Liver (tissue), 3 donors: ENCODE results near the gene ZFP3.

Source experiments
- EGR1 ChIP-seq, 2 donors: IDR thresholded peaks; 2 replicates each; pipeline ENCODE4 v1.6.1; 2016 to 2018; ENCODE audit warnings: antibody characterized with exemption in 2 of 2, low read depth in 2 of 2
- JUND ChIP-seq, 2 donors: IDR thresholded peaks; 2 replicates each; pipeline ENCODE4 v1.6.1; 2016; ENCODE audit warnings: antibody characterized with exemption in 2 of 2
- SP1 ChIP-seq: IDR thresholded peaks from 2 replicates; pipeline ENCODE4 v1.6.1; 2018; ENCODE audit warnings: antibody characterized with exemption, mild to moderate bottlenecking
- TAF1 ChIP-seq: conservative IDR thresholded peaks from 2 replicates; pipeline ENCODE4 v1.6.1; 2016; ENCODE audit warnings: antibody characterized with exemption, mild to moderate bottlenecking
- YY1 ChIP-seq: IDR thresholded peaks from 2 replicates; pipeline ENCODE4 v1.6.1; 2016; ENCODE audit warnings: antibody characterized with exemption, mild to moderate bottlenecking
- TF ChIP-seq, protein P1 (sequence below): fragments of 150-350 bp; IDR thresholded peaks from 2 replicates; pipeline ENCODE4 v1.5.1; 2017; ENCODE audit warnings: improper control_type of control experiment, low read depth, low read length; ENCODE audit not compliant: missing input control
- TF ChIP-seq, protein P2 (sequence below): IDR thresholded peaks from 2 replicates; pipeline ENCODE4 v1.6.1; 2016; ENCODE audit warnings: antibody characterized with exemption, mild to moderate bottlenecking
- donor health status: healthy.
- donor health status: healthy.

DNA sequence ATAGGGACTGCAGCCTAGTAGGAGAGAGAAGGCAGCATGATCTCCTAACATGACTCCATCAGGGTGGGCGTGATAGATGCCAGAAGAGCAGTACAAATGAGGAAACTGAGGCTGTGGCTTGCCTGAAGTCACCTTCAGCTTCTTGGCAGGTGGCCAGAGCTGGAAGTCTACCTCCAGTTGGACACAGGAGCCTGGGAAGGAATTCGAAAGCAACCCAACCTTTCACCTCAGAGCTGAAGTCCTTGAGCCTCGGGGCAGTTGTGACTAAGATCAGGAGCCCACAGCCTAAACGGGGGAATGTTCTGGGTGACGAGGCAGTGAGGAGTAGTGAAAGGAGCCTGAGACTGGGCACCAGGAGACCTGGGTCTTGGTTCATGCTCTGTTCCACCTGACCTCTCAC, 33.6 kb upstream of the ZFP3 start:
- TF ChIP-seq TAF1 (no peak), EGR1 (IDR thresholded peaks at IDR 0.05; ENCODE audit: low read depth in 2 of 2) (no peak), SP1 (no peak), JUND (IDR thresholded peaks at IDR 0.05) (no peak), YY1 (no peak)
- TF ChIP-seq, protein P1, sequence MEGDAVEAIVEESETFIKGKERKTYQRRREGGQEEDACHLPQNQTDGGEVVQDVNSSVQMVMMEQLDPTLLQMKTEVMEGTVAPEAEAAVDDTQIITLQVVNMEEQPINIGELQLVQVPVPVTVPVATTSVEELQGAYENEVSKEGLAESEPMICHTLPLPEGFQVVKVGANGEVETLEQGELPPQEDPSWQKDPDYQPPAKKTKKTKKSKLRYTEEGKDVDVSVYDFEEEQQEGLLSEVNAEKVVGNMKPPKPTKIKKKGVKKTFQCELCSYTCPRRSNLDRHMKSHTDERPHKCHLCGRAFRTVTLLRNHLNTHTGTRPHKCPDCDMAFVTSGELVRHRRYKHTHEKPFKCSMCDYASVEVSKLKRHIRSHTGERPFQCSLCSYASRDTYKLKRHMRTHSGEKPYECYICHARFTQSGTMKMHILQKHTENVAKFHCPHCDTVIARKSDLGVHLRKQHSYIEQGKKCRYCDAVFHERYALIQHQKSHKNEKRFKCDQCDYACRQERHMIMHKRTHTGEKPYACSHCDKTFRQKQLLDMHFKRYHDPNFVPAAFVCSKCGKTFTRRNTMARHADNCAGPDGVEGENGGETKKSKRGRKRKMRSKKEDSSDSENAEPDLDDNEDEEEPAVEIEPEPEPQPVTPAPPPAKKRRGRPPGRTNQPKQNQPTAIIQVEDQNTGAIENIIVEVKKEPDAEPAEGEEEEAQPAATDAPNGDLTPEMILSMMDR = no peak
- TF ChIP-seq, protein P2, sequence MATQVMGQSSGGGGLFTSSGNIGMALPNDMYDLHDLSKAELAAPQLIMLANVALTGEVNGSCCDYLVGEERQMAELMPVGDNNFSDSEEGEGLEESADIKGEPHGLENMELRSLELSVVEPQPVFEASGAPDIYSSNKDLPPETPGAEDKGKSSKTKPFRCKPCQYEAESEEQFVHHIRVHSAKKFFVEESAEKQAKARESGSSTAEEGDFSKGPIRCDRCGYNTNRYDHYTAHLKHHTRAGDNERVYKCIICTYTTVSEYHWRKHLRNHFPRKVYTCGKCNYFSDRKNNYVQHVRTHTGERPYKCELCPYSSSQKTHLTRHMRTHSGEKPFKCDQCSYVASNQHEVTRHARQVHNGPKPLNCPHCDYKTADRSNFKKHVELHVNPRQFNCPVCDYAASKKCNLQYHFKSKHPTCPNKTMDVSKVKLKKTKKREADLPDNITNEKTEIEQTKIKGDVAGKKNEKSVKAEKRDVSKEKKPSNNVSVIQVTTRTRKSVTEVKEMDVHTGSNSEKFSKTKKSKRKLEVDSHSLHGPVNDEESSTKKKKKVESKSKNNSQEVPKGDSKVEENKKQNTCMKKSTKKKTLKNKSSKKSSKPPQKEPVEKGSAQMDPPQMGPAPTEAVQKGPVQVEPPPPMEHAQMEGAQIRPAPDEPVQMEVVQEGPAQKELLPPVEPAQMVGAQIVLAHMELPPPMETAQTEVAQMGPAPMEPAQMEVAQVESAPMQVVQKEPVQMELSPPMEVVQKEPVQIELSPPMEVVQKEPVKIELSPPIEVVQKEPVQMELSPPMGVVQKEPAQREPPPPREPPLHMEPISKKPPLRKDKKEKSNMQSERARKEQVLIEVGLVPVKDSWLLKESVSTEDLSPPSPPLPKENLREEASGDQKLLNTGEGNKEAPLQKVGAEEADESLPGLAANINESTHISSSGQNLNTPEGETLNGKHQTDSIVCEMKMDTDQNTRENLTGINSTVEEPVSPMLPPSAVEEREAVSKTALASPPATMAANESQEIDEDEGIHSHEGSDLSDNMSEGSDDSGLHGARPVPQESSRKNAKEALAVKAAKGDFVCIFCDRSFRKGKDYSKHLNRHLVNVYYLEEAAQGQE = no peak
